ENCODE measurements around the gene RNASE13. TPM values are rescaled to one million over a fixed set of nuclear protein-coding genes. Genes with fewer than 3 reads are reported as not detected.

RNASE13 gene
- total RNA-seq, 4 donors from 2014 or later = not detected

GRCh38 chr14:21029917-21030316, 4.7 kb downstream of the RNASE13 start, which contains the start of gene TPPP2:
TSS of gene TPPP2 (plus strand) at chr14:21030217. CDS start at chr14:21030582, 365 bp downstream.
- TF ChIP-seq POLR2A (IDR thresholded peaks at IDR 0.05) = no peak
- TF ChIP-seq CTCF (IDR thresholded peaks at IDR 0.05) = no peak
- 92 to 93% methylated on average over 5 of the region's 5 CpGs for WGBS, 2 donors
- intact Hi-C loops (cut with DNase I; ENCODE audit: low total_unique reads) = no loop called here
- H3K4me3 ChIP-seq (ENCODE audit: low read depth, poor library complexity, severe bottlenecking) = no peak within 1 kb of the TSS
- DNase-seq (ENCODE audit: low spot score in 2 of 2) = peak in 1 of 2 donors; percentile 59

- intact Hi-C loops (cut with DNase I; ENCODE audit: low total_unique reads) = no loop called here
- TF ChIP-seq CTCF (IDR thresholded peaks at IDR 0.05) = no peak
- TF ChIP-seq POLR2A (IDR thresholded peaks at IDR 0.05) = no peak
- DNase-seq (ENCODE audit: low spot score in 2 of 2) = peak in 1 of 2 donors; percentile 81
- 56 to 65% methylated on average over 3 of the region's 3 CpGs for WGBS, 2 donors
- H3K4me3 ChIP-seq (ENCODE audit: low read depth, poor library complexity, severe bottlenecking) = no peak overlapping the region
These were observed 7.7 kb downstream of the RNASE13 start for GRCh38 chr14:21026988-21027315.

GRCh38 chr14:21026274-21026987, 8.2 kb downstream of the RNASE13 start:
- TF ChIP-seq POLR2A (IDR thresholded peaks at IDR 0.05) = no peak
- TF ChIP-seq CTCF (IDR thresholded peaks at IDR 0.05) = no peak
- peak in 1 of 2 donors; percentile 87 for DNase-seq (ENCODE audit: low spot score in 2 of 2)
- intact Hi-C loops (cut with DNase I; ENCODE audit: low total_unique reads) = no loop called here
- WGBS, 2 donors = 55% methylated on average over 7 of the region's 7 CpGs
- H3K4me3 ChIP-seq (ENCODE audit: low read depth, poor library complexity, severe bottlenecking) = no peak overlapping the region

GRCh38 chr14:21025371-21026273, 9.0 kb downstream of the RNASE13 start:
- peak overlapping the region; percentile 41 for H3K4me3 ChIP-seq (ENCODE audit: low read depth, poor library complexity, severe bottlenecking)
- WGBS, 2 donors = 7 to 8% methylated on average over 47 to 51 of the region's 58 CpGs
- DNase-seq (ENCODE audit: low spot score in 2 of 2) = peak; percentile 68 to 93
- TF ChIP-seq POLR2A (IDR thresholded peaks at IDR 0.05) (no peak), CTCF (IDR thresholded peaks at IDR 0.05) (no peak)
- intact Hi-C loops (cut with DNase I; ENCODE audit: low total_unique reads) = no loop called here

GRCh38 chr14:21024585-21025370, 9.8 kb downstream of the RNASE13 start, which contains the start of gene NDRG2:
TSS of gene NDRG2 (minus strand) at chr14:21025061. CDS start at chr14:21023315, 1,746 bp downstream.
- peak; percentile 79 to 96 for DNase-seq (ENCODE audit: low spot score in 2 of 2)
- intact Hi-C loops (cut with DNase I; ENCODE audit: low total_unique reads) = no loop called here
- WGBS, 2 donors = 0% methylated on average over 45 to 53 of the region's 72 CpGs
- peak within 1 kb of the TSS; percentile 41 for H3K4me3 ChIP-seq (ENCODE audit: low read depth, poor library complexity, severe bottlenecking)
- TF ChIP-seq CTCF (IDR thresholded peaks at IDR 0.05) (no peak), POLR2A (IDR thresholded peaks at IDR 0.05) (no peak)
